NT2/D1 (cell line): ENCODE results near the gene IL12A.

Source experiments
- DNase-seq: peaks from one replicate; pipeline ENCODE4 v3.0.0-alpha.2; 2011; ENCODE audit warnings: low read depth, low spot score
- H3K27me3 ChIP-seq: 2 replicates; pipeline ENCODE4 v1.6.0; 2011; ENCODE audit warnings: mild to moderate bottlenecking; ENCODE audit not compliant: insufficient read length, insufficient read depth
- H3K36me3 ChIP-seq: 2 replicates; pipeline ENCODE4 v1.6.1; 2011; ENCODE audit warnings: mild to moderate bottlenecking, low read length, mixed read lengths; ENCODE audit not compliant: insufficient read depth, insufficient read length
- H3K4me1 ChIP-seq: 2 replicates; pipeline ENCODE4 v1.5.1; 2011; ENCODE audit not compliant: insufficient read depth, insufficient read length
- H3K4me3 ChIP-seq: 2 replicates; pipeline ENCODE4 v1.5.1; 2011; ENCODE audit warnings: low read depth; ENCODE audit not compliant: insufficient read length
- H3K9ac ChIP-seq: 2 replicates; pipeline ENCODE4 v1.6.0; 2011; ENCODE audit warnings: low read depth; ENCODE audit not compliant: insufficient read length
- H3K9me3 ChIP-seq: 2 replicates; pipeline ENCODE4 v1.5.1; 2011; ENCODE audit warnings: mild to moderate bottlenecking, low read length; ENCODE audit not compliant: insufficient read depth
- SUZ12 ChIP-seq: IDR thresholded peaks from 2 replicates; pipeline ENCODE4 v1.6.1; 2011; ENCODE audit not compliant: insufficient read length, insufficient read depth; ENCODE audit errors: extremely low read depth
- YY1 ChIP-seq: IDR thresholded peaks from 2 replicates; pipeline ENCODE4 v1.6.1; 2011; ENCODE audit not compliant: insufficient read length, insufficient read depth
- ZNF274 ChIP-seq: IDR thresholded peaks from 2 replicates; pipeline ENCODE4 v1.6.1; 2011; ENCODE audit warnings: mild to moderate bottlenecking, low read depth, low read length

The IL12A gene

DNA sequence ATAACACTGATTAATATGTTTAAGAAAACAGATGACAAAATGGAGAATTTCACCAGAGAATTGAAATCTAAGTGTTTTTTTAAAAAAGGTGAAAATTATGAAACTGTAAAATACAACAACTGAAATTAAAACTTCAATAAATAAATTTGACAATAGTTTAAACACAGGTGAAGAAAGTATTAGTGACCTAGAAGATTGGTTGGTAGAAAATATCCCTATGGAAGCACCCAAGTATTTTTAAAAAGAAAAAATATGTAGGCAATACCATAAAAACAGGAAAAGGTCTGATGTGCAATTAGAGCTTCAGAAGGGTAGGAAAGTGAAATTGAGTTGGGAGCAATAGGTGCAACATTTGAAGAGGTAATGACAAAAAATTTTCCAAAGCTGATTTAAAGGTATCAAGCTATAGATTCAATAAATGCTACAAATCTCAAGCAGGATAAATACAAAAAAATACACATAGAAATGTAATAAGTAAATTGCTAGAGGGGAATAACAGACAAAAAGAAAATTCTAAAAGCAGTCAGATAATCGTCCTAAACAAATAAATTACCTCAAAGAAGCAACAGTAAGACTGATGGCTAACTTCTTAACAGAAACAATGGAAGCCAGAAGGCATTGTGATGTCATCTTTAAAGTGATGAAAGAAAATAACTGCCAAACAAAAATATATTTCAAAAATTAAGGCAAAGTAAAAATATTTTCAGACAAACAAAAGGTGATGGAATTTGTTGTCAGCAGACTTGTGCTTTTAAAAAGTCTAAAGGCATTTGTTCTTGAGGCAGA, 9.5 kb upstream of the IL12A start:
- Histone ChIP-seq H3K4me3 (no peak overlapping the region), H3K36me3 (no peaks in the 10 kb centered on the region), H3K9ac (no peak overlapping the region), H3K27me3 (no peaks in the 10 kb centered on the region), H3K9me3 (no peaks in the 10 kb centered on the region), H3K4me1 (peaks cover 2% of the 10 kb centered on the region)
- no peak for DNase-seq
- TF ChIP-seq SUZ12 (no peak), ZNF274 (no peak), YY1 (no peak)

DNA sequence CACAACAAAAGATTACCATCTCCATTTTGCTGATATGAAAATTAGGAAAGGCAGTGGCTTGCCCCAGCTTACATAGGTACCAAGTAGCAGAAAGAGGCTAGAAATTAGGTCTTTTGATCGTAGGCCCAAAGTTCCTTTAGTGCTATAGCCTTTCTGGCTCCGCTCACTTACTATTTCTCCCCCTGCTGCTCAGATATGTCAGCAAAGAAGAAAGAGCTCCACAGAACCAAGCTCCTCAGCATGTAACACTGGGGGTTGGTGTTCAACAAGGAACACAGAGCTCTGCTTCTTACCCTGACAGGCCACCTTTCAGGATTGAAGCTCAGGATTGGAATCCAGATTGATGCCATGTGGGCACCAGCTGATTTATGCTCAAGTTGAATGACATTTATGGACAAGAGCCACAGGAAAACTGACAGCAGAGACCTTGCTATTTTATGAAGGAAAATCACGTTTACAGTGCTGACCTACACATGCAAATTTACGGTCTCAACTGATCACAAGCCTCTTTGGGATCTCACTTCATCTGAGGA, 6.1 kb upstream of the IL12A start:
- DNase-seq, result no peak
- H3K4me1 ChIP-seq, result peaks cover 2% of the 10 kb centered on the region
- no peaks in the 10 kb centered on the region for H3K36me3 ChIP-seq
- no peaks in the 10 kb centered on the region for H3K27me3 ChIP-seq
- no peak overlapping the region for H3K4me3 ChIP-seq
- no peak overlapping the region for H3K9ac ChIP-seq
- TF ChIP-seq SUZ12, result no peak
- TF ChIP-seq YY1, result no peak
- TF ChIP-seq ZNF274, result no peak
- H3K9me3 ChIP-seq, result no peaks in the 10 kb centered on the region

DNA sequence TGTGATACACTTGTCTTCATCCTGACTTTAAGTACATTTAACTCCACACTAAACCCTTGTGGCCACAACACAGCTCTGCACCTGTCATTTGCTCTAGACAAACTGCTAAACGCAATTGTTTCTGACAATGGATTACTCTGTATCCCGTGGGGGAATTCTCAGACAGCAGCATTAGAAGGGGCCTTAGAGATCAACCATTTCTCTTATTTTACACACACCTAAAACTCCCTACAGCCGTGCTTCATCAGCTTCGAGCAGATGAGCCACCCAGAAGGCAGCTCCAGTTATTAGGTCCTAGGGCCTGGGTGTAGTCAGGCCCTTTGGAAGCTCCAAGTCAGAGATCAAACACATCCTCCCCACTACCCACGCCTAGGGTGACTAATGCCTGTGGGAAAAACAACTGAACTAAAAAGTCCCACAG, 1.3 kb upstream of the IL12A start:
- Histone ChIP-seq H3K36me3 (no peaks in the 10 kb centered on the region), H3K27me3 (peaks cover 20% of the 10 kb centered on the region), H3K9ac (no peak overlapping the region), H3K4me1 (peaks cover 5% of the 10 kb centered on the region), H3K9me3 (no peaks in the 10 kb centered on the region), H3K4me3 (no peak overlapping the region)
- no peak for DNase-seq
- TF ChIP-seq YY1 (no peak), SUZ12 (no peak)

DNA sequence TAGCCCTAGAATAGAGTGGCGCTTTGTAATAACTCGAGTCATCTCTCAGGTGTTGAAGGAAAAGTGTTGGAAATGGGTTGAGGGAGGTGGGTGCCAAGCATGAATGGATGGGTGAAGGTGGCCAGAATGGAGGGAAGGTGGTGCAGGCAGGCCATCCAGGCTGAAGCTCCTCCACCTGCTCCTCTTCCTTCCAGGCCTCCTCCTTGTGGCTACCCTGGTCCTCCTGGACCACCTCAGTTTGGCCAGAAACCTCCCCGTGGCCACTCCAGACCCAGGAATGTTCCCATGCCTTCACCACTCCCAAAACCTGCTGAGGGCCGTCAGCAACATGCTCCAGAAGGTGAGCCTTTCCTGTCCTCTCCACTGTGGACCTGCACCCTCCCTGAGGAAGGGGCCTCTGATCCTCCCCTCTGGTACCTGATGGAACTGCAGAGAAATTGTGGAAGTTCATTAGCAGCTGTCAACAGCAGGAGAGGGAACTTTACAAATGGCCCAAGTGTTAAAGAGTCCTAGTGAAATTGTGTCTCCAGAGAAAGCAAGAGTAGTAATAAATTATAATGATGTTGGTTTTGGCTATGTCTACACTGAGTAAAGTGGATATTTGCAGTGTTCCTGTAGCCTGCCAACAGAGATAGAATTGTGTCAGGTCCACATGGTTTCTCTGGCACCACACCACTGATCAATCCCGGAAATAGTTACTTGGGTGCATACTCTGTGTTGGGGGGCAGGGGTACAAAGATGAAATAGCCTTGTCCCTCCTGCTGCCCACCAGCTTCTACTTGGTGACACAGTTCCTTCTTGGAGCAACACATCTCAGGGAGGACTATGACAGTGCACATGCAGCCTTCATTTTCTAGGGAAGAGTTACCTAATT, 1.6 kb downstream of the IL12A start:
- Histone ChIP-seq H3K4me3 (no peak overlapping the region), H3K36me3 (no peaks in the 10 kb centered on the region), H3K9ac (no peak overlapping the region), H3K4me1 (peaks cover 4% of the 10 kb centered on the region), H3K27me3 (peaks cover 20% of the 10 kb centered on the region), H3K9me3 (no peaks in the 10 kb centered on the region)
- no peak for DNase-seq
- TF ChIP-seq ZNF274, result no peak
- TF ChIP-seq YY1, result no peak
- no peak for TF ChIP-seq SUZ12

DNA sequence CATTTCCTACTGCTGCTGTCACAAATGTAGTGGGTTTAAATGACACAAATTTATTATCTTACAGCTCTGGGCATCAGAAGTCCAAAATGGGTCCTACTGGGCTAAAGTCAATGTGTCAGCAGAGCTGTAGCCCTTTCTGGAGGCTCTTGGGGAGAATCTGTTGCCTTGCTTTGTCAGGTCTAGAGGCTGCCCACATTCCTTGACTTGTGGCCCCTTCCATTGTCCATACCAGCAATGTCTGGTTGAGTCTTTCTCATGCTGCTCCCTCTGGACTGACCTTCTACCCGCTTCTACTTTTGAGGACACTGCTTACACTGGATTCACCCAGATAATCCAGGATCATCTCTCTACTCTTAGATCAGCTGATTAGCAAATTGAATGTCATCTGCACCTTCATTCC, 3.0 kb downstream of the IL12A start:
- Histone ChIP-seq H3K27me3 (peaks cover 20% of the 10 kb centered on the region), H3K36me3 (no peaks in the 10 kb centered on the region), H3K9ac (no peak overlapping the region), H3K9me3 (no peaks in the 10 kb centered on the region), H3K4me3 (no peak overlapping the region), H3K4me1 (peaks cover 4% of the 10 kb centered on the region)
- TF ChIP-seq YY1 (no peak), SUZ12 (no peak), ZNF274 (no peak)
- DNase-seq, result no peak

DNA sequence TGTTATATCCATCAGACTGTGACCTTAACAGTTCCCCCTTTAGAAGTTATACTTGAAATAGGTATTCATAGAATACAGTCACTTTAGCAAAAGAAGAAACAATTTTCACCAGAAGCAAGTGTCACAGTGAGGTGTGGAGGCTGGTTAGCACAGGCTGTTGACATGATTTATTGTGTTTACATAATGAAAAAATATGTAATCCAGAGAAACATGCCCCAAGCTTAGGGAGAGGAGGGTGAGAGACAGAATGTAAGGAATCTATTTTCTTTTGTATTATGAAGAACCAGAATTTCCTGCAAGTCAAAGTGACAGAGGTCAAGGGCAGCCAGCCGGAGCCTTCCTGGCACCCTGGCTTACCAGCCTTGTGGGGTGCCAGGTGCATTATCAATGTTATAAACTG, 4.0 kb downstream of the IL12A start:
- Histone ChIP-seq H3K9me3 (no peaks in the 10 kb centered on the region), H3K36me3 (no peaks in the 10 kb centered on the region), H3K9ac (no peak overlapping the region), H3K4me3 (no peak overlapping the region), H3K27me3 (peaks cover 20% of the 10 kb centered on the region), H3K4me1 (peaks cover 4% of the 10 kb centered on the region)
- TF ChIP-seq SUZ12 (no peak), ZNF274 (no peak), YY1 (no peak)
- no peak for DNase-seq

DNA sequence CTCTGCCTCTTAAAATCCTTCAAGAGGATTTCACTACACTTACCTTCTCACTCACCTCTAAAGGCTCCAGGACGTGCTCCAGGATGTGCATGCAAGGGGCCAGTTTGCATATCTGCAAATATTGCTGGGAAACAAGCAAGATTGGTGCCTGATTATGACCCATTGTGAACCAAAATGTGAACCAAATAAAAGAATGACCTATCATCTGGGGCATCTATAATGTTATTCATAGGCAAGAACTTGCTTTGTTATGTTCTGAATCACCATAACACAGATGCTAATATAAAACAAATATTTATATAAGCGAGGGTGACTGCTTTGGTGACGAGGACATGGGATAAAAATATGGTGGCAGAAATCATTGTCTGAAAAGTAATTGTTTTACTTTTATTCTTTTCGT, 5.5 kb downstream of the IL12A start:
- TF ChIP-seq ZNF274 (no peak), SUZ12 (no peak), YY1 (no peak)
- no peak for DNase-seq
- Histone ChIP-seq H3K4me1 (no peaks in the 10 kb centered on the region), H3K27me3 (peaks cover 9% of the 10 kb centered on the region), H3K9ac (no peak overlapping the region), H3K4me3 (no peak overlapping the region), H3K9me3 (no peaks in the 10 kb centered on the region), H3K36me3 (no peaks in the 10 kb centered on the region)
